Right lobe of liver (tissue), 4 donors: ENCODE results near the gene VEGFD.

Experiments used
- POLR2A ChIP-seq: fragments of 450-650 bp; IDR thresholded peaks from one replicate; pipeline ENCODE4 v1.6.1; 2017; ENCODE audit warnings: antibody characterized with exemption, mild to moderate bottlenecking
- TF ChIP-seq, protein P1 (sequence below), 4 donors: fragments of 200-600 bp in 3 of 4; fragments of 450-650 bp in 1 of 4; IDR thresholded peaks; one replicate each; pipeline versions ENCODE4 v1.5.1 to v1.8.0; 2016 to 2022; ENCODE audit warnings: antibody characterized with exemption in 4 of 4, mild to moderate bottlenecking in 2 of 4
- donor health status: DM: no; HTN: no; CAD: no.
- donor health status: DM: no; HTN: no; CAD: no.
- donor health status: DM: no; HTN: yes; CAD: no.

- TF ChIP-seq, protein P1, sequence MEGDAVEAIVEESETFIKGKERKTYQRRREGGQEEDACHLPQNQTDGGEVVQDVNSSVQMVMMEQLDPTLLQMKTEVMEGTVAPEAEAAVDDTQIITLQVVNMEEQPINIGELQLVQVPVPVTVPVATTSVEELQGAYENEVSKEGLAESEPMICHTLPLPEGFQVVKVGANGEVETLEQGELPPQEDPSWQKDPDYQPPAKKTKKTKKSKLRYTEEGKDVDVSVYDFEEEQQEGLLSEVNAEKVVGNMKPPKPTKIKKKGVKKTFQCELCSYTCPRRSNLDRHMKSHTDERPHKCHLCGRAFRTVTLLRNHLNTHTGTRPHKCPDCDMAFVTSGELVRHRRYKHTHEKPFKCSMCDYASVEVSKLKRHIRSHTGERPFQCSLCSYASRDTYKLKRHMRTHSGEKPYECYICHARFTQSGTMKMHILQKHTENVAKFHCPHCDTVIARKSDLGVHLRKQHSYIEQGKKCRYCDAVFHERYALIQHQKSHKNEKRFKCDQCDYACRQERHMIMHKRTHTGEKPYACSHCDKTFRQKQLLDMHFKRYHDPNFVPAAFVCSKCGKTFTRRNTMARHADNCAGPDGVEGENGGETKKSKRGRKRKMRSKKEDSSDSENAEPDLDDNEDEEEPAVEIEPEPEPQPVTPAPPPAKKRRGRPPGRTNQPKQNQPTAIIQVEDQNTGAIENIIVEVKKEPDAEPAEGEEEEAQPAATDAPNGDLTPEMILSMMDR (IDR thresholded peaks at IDR 0.05) = no peak
- TF ChIP-seq POLR2A = no peak
These were observed 48.2 kb downstream of the VEGFD start for GRCh38 chrX:15336023-15336413.
